Germinal center (tissue), 1 donor: ENCODE results near the gene HOXA4.

ENCODE experiments used
- DNase-seq: peaks from one replicate; pipeline ENCODE4 v3.0.0; 2012; ENCODE audit warnings: mixed read lengths, low spot score

HOXA4 gene

GRCh38 chr7:27157702-27158431 is 27.3 kb upstream of the HOXA4 start:
- no peak for DNase-seq

- no peak for DNase-seq
Measured at GRCh38 chr7:27156916-27157701, 26.6 kb upstream of the HOXA4 start.

DNA sequence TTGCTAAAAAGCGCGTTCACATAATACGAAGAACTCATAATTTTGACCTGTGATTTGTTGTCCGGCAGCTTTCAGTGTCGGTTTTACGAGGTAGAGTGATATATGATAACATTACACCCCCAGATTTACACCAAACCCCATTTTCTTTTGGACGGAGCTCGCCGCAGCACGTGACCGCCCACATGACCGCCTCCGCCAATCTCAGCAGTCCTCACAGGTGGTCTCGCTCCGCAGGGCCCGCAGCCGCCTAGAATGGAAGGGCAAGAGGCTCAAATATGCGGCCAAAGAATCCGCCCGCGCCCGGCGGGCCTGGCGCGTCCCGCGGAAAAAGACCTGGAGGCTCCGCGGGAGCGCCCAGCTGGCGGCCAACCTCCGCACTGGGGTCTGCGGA is 25.9 kb upstream of the HOXA4 start, which contains the start of gene HOXA7:
Gene HOXA7 (minus strand): TSS at position 168 of the 391 bp plus-strand sequence. CDS start 130 bp downstream, at position 38.
- DNase-seq, result no peak

DNA sequence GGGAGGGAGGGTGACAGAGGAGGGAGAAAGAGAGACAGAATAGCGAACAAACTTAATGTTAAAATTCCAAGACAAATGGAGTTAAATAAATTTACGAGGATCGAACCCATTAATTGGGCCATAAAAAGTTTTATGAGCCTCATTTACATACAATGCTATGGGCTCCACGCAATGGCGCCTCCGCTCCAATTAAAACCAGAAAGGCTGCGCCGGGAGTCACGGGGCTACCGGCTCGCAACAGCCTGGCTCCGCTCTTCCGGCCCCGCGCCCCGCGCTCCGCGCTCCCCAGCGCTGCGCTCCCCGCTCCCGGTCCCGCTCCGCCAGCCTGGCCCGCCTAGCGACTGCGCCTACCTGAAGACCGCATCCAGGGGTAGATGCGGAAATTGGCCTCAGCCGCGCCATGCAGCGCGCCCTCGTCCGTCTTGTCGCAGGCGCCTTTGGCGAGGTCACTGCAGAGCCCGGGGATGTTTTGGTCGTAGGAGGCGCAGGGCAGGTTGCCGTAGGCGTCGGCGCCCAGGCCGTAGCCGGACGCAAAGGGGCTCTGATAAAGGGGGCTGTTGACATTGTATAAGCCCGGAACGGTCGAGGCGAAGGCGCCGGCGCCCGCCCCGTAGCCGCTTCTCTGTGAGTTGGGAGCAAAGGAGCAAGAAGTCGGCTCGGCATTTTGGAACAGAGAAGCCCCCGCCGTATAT is 25.4 kb upstream of the HOXA4 start:
- no peak for DNase-seq

GRCh38 chr7:27154901-27155815 is 24.6 kb upstream of the HOXA4 start:
- DNase-seq, result no peak

- no peak for DNase-seq
Measured at GRCh38 chr7:27154369-27154768, 23.8 kb upstream of the HOXA4 start.

DNA sequence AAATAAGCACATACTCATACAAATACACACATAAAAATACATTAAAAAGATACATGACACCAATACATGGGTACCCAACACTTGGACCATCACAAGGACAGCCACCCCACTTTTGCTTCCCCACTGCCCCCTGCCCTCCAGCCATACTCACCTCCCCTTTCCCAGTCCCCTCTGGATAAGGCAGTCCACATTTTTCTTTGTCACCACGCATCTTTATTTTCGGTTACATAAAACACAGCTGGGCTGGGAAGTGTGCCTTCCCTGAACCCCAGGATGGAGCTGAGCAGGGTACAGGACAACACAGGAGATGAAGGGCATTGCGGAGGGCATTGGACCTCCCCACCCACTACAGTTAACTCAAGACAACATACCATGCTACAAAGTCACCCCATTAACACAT is 23.0 kb upstream of the HOXA4 start:
- DNase-seq, result no peak

GRCh38 chr7:27152816-27153442 is 22.4 kb upstream of the HOXA4 start:
- no peak for DNase-seq

- no peak for DNase-seq
Measured at GRCh38 chr7:27151931-27152815, 21.6 kb upstream of the HOXA4 start, which contains the start of gene HOXA3. Gene HOXA3 (minus strand): TSS chr7:27152583. CDS start chr7:27110640, 41,943 bp downstream.

DNA sequence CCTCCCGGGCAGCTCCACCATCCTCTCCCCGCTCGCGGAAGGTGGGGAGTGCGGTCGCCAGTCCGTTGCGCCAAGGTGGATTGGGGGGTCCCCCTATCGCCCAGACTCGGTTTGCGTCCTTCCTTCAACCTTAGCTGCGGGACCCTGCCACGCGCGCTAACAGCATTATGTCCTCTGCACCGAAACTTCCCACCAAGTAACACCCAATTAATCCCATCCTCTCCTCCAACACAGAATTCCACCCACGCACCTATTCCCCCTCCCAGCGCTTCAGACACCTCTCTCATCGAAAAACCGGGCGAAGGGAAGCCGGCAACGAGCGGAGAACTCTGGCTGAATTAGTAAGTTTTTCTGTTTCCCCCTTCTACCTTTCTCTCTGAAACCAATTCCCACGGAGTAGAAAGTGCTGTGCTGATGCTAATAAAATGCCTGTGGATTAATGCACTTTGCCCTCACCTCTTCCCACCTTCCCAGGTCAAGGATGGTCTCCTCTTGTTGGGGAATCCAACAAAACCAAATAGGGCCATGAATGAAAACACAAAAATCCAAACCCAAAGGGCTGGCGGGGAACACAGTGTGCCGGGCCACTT is 20.9 kb upstream of the HOXA4 start:
- no peak for DNase-seq

DNA sequence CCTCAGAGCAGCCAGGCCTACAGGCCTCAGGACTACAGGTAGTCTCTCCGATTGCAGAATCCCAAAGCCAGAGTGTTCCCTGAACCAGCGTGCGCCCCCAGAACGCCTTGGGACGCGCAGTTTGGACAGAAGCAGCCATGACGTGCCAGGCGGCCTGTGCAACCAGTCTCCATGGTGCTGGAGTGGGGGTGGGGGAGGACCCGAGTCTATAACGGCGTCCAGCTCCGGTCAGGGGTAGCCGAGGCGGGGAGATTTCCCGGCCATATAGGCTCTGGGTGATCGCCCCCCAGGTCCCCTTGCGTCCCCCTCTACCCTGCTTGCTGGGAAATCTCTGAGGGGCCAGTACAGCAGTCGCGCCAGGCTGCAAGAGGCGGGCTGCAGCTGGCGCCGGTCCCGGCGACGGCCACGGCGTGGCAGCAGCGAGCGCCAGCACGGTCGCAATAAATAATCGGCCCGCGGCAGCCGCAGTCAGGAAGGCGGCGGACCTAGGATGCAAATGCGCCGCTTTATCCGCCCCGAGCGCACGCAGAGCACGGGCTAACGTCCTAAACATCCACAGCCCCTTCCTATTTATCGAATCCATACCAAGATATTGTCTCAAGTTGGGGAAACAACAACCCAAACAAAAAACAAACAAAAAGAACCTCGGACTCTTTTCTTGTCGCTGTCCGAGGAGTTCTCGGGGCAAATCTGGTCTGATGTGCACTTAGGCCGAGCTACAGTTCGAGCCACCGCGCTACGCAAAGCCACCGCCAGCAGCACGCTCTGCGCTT is 20.2 kb upstream of the HOXA4 start:
- DNase-seq, result peak; percentile 88

DNA sequence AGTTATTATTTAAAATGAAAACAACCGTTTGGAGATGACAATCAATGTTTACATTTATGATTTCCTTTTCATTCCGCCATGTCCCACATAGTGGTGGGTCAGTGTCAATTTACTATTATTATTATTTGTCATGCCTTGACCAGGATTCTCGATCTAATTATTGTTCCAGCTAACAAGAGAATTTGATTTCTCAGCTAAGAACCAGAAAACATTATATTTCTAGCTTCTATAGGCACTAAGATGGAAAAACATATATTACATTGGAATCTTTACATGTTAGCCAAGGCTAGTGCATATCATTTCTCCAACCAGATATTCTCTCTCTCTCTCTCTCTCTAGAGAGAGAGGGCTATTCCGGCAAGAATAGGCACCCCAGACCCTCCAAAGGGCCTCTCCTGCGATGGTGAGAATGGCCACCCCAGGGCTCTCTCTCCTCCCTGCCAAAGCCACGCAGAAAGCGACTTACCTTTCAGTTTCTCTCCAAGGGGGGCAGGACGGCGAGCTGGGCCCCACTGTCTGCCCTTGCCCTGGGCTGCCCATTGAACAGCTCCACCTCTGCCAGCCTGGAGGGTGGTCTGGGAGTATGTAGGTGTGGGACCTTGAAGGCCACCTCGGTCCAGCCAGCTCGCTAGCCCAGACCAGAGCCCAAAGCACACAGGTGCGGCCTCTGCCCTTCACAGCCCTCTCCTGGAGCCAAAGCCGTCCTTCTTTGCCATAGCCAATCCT is 19.4 kb upstream of the HOXA4 start:
- DNase-seq, result no peak

- DNase-seq, result no peak
Measured at GRCh38 chr7:27148756-27149641, 18.4 kb upstream of the HOXA4 start.

DNA sequence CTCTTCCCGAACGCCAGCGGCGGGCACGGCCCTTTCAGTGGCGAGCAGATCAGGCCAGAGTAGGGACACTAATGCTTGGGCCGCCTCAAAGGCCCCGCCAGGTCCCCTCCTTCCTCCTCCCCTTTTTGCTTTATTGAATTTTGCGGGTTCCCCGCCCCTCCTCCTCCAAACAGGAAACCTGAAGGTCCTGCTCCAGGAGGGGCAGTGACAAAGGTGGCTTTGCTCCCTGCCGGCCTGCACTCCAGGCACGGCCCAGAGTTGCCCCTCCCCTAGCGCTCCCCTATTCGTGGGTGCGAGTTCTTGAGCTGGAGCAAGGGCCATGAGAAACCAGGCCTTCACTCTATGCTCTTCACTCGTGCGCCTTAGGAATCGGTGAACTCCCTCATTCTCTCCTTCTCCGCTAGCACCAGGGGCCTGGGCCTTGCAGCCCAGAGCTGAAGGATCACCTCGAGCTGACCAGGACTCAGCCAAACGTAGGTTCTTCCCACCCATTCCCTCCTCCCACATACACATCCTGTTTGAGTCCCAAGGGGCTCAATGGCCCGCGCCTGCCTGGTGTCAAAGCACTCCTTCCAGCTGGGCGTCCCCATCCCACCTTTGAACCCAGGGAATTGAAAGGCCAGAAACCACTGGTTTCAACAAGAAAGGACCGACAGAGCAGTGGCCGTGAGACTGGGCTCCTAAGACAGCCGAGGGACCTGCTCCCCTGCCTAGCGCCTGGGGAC is 17.6 kb upstream of the HOXA4 start:
- no peak for DNase-seq

GRCh38 chr7:27147199-27148030 is 16.9 kb upstream of the HOXA4 start, which contains the start of gene HOXA6:
Gene HOXA6 (minus strand): TSS chr7:27147774. CDS start chr7:27147749, 25 bp downstream.
- DNase-seq, result no peak
